GM10266 (cell line): Measurements from ENCODE around the gene PCDHA2.
"Not testable (repeated sequence)": the region's sequence is repeated elsewhere in the genome, so short reads cannot be mapped to it uniquely, and the experiment has no call there.

Source experiments
- DNase-seq: peaks from one replicate; pipeline ENCODE4 v3.0.0; 2012; ENCODE audit errors: extremely low spot score
- TF ChIP-seq, protein P1 (sequence below): IDR thresholded peaks from 2 replicates; pipeline ENCODE4 v1.5.1; 2012; ENCODE audit warnings: mild to moderate bottlenecking, low read depth; ENCODE audit not compliant: control insufficient read depth, insufficient read depth; ENCODE audit errors: missing control alignments

Gene PCDHA2

DNA sequence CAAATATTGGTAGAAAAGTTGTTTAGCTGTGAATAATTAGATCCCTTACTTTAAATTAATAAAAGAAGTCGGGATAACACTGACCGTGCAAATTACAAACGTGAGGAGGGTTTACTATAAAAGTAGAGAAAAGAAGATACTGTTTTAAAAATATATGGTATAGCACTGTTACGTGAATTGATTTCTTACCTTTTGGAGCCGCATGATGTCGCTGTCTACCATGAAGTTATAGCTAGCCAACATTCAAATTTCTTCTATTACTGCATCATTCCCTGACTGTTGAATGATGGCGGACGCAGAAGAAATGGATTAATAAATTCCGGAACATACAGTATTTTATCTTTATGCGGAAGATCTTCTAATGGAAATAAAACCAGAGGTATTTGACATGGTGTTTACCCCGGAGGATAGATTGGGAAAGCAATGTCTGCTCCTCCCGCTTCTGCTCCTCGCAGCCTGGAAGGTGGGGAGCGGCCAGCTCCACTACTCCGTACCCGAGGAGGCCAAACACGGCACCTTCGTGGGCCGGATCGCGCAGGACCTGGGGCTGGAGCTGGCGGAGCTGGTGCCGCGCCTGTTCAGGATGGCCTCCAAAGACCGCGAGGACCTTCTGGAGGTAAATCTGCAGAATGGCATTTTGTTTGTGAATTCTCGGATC lies 33.2 kb downstream of the PCDHA2 start, which contains the start of gene PCDHA6:
Gene PCDHA6 (plus strand): TSS at position 257 of the 658 bp plus-strand sequence. CDS start 132 bp downstream, at position 389.
- no peak for DNase-seq

DNA sequence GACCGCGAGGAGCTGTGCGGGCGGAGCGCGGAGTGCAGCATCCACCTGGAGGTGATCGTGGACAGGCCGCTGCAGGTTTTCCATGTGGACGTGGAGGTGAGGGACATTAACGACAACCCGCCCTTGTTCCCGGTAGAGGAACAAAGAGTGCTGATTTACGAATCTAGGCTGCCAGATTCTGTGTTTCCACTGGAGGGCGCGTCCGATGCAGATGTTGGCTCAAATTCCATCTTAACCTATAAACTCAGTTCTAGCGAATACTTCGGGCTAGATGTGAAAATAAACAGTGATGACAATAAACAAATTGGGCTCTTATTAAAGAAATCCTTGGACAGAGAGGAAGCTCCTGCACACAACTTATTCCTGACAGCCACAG lies 33.7 kb downstream of the PCDHA2 start:
- no peak for DNase-seq
- TF ChIP-seq, protein P1, sequence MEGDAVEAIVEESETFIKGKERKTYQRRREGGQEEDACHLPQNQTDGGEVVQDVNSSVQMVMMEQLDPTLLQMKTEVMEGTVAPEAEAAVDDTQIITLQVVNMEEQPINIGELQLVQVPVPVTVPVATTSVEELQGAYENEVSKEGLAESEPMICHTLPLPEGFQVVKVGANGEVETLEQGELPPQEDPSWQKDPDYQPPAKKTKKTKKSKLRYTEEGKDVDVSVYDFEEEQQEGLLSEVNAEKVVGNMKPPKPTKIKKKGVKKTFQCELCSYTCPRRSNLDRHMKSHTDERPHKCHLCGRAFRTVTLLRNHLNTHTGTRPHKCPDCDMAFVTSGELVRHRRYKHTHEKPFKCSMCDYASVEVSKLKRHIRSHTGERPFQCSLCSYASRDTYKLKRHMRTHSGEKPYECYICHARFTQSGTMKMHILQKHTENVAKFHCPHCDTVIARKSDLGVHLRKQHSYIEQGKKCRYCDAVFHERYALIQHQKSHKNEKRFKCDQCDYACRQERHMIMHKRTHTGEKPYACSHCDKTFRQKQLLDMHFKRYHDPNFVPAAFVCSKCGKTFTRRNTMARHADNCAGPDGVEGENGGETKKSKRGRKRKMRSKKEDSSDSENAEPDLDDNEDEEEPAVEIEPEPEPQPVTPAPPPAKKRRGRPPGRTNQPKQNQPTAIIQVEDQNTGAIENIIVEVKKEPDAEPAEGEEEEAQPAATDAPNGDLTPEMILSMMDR: no peak

More for the DNA sequence above, 33.2 kb downstream of the PCDHA2 start, which contains the start of gene PCDHA6:
- TF ChIP-seq, protein P1: no peak

DNA sequence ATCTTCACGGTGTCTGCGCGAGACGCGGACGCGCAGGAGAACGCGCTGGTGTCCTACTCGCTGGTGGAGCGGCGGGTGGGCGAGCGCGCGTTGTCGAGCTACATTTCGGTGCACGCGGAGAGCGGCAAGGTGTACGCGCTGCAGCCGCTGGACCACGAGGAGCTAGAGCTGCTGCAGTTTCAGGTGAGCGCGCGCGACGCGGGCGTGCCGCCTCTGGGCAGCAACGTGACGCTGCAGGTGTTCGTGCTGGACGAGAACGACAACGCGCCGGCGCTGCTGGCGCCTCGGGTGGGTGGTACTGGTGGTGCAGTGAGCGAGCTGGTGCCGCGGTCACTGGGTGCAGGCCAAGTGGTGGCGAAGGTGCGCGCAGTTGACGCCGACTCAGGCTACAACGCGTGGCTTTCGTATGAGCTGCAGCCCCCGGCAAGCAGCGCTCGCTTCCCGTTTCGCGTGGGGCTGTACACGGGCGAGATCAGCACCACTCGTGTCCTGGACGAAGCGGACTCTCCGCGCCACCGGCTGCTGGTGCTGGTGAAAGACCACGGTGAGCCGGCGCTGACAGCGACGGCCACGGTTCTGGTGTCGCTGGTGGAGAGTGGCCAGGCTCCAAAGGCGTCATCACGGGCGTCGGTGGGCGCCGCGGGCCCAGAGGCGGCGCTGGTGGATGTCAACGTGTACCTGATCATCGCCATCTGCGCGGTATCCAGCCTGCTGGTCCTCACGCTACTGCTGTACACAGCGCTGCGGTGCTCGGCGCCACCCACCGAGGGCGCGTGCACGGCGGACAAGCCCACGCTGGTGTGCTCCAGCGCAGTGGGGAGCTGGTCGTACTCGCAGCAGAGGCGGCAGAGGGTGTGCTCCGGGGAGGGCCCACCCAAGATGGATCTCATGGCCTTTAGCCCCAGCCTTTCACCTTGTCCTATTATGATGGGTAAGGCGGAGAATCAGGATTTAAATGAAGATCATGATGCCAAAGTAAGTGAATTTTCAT lies 35.2 kb downstream of the PCDHA2 start:
- DNase-seq: not testable (repeated sequence)

GRCh38 chr5:140833993-140834392 lies 39.3 kb downstream of the PCDHA2 start, which contains the start of gene PCDHA7:
Gene PCDHA7, plus strand, starts transcription at chr5:140834269. Its CDS starts 115 bp downstream, at chr5:140834384.
- no peak for DNase-seq
- TF ChIP-seq, protein P1: no peak

GRCh38 chr5:140834439-140835008 lies 39.9 kb downstream of the PCDHA2 start:
- DNase-seq: not testable (repeated sequence)

DNA sequence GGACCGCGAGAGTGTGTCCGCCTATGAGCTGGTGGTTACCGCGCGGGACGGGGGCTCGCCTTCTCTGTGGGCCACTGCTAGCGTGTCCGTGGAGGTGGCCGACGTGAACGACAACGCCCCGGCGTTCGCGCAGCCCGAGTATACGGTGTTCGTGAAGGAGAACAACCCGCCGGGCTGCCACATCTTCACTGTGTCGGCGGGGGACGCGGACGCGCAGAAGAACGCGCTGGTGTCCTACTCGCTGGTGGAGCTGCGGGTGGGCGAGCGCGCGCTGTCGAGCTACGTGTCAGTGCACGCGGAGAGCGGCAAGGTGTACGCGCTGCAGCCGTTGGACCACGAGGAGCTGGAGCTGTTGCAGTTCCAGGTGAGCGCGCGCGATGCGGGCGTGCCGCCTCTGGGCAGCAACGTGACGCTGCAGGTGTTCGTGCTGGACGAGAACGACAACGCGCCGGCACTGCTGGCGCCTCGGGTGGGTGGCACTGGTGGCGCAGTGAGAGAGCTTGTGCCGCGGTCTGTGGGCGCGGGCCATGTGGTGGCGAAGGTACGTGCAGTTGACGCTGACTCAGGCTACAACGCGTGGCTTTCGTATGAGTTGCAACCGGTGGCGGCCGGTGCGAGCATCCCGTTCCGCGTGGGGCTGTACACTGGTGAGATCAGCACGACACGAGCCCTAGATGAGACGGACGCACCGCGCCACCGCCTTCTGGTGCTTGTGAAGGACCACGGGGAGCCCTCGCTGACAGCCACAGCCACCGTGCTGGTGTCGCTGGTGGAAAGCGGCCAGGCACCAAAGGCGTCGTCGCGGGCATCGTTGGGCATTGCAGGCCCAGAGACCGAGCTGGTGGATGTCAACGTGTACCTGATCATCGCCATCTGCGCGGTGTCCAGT lies 41.2 kb downstream of the PCDHA2 start:
- DNase-seq: no peak

More for the DNA sequence above, 41.2 kb downstream of the PCDHA2 start:
- TF ChIP-seq, protein P1: no peak
